ENCODE measurements around the gene MAD1L1. TPM values are rescaled to one million over a fixed set of nuclear protein-coding genes. Genes with fewer than 3 reads are reported as not detected.
"Not testable (repeated sequence)": the region's sequence is repeated elsewhere in the genome, so short reads cannot be mapped to it uniquely, and the experiment has no call there.

Gene MAD1L1
- total RNA-seq, 2 donors from 2014 or later, result 51.2 to 63.8 TPM

DNA sequence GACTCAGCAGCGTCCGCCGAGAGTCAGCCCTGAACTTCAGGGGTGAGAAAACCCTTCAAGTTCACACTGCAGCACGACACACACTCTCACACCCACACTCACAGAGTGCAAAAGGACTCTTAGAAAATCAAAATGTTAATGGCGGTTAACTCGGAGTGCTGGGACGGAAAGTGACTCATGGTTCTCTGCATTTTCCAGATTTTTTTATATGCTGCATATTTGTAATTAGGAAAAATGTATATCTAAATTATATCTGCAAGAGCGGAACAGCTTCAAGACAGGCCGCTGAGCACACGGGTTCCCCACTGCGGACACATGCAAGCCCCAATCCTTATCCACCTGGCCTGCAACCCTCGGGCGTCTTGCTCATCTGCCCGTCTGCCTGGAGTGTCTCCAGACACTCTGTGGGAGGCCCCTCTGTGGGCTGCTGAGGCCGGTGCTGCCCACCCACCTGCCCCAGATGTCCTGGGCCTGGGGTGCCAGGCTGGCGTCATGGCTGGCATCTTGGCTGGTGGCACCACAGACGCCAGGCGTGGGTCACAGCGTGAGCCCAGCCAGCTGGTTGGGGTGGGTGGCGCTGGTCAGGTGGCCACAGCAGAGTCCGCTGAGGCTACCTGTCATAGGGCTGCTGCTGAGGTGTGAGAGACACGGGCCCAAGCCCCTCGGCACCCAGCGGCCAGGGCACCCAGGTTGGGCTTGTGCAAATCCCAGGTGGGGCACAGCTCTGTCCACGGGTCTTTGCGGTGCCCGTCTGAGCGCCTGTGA is 407.7 kb downstream of the MAD1L1 start:
- not testable (repeated sequence) for H3K27ac Mint-ChIP-seq; DNase-seq; H3K27me3 Mint-ChIP-seq (ENCODE audit: low read depth); H3K9me3 Mint-ChIP-seq
- peak; percentile 80 to 86 for ATAC-seq (replicated peaks in 1 of 2)
- Mint-ChIP-seq H3K4me3 (peak overlapping the region; percentile 27 to 29), H3K36me3 (ENCODE audit: insufficient read depth in 2 of 2) (peaks cover 9 to 12% of the 10 kb centered on the region in 2 donors), H3K4me1 (ENCODE audit: low read depth) (peaks cover 19% of the 10 kb centered on the region)

DNA sequence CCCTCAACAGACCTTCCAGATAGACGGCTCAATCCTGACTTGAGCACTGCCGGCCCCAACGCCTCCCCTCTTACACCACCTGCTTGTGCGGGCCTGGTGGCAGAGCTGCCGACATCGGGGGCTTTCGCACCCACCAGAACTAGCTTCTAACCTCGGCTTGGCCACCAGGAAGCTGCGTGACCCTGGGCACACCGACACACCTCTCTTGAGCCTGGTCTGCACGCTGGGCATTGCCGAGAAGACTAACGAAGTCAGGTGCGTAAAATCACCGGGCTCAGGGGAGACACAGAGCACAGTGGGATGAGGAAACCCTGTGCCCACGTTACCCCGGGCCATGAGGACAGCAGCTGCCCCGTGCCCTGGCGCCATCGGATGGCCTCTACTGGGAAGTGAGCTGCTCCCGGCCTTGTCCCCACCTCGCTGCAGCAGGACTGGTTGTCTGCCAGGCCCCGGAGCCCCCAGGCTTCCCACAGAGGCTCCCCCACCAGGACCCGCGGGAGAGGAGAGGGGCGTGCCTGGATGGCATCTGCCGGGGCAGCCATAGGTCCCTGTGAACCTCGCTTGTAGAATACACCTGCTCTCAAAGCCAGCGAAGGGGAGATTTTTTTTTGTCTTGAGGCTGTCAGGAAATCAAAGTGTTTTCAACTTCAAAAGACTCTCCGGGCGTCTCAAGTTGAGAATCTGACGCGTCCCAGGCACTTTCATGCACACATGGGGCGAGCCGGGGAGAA is 408.4 kb downstream of the MAD1L1 start:
- not testable (repeated sequence) for H3K27ac Mint-ChIP-seq; H3K27me3 Mint-ChIP-seq (ENCODE audit: low read depth); H3K9me3 Mint-ChIP-seq; H3K36me3 Mint-ChIP-seq (ENCODE audit: insufficient read depth in 2 of 2)
- Mint-ChIP-seq H3K4me1 (ENCODE audit: low read depth) (peaks cover 27% of the 10 kb centered on the region), H3K4me3 (peak overlapping the region; percentile 29 to 40)
- ATAC-seq (replicated peaks in 1 of 2), result peak; percentile 5 to 10
- DNase-seq, result peak; percentile 23 to 38

- Mint-ChIP-seq H3K9me3 (peaks cover 0 to under 1% of the 10 kb centered on the region in 2 donors), H3K4me3 (peak overlapping the region in 1 of 2 donors; percentile 40), H3K27ac (no peak overlapping the region), H3K4me1 (ENCODE audit: low read depth) (peaks cover 31% of the 10 kb centered on the region), H3K36me3 (ENCODE audit: insufficient read depth in 2 of 2) (peaks cover under 1 to 3% of the 10 kb centered on the region in 2 donors), H3K27me3 (ENCODE audit: low read depth) (no peaks in the 10 kb centered on the region)
- ATAC-seq (replicated peaks in 1 of 2) (no peak), DNase-seq (no peak)
These were observed 409.2 kb downstream of the MAD1L1 start for GRCh38 chr7:1823376-1824150.

GRCh38 chr7:1819259-1819841 is 413.4 kb downstream of the MAD1L1 start:
- DNase-seq (peak in 1 of 2 donors; percentile 19), ATAC-seq (replicated peaks in 1 of 2) (peak; percentile 47 to 54)
- Mint-ChIP-seq H3K4me1 (ENCODE audit: low read depth) (peaks cover 29% of the 10 kb centered on the region), H3K36me3 (ENCODE audit: insufficient read depth in 2 of 2) (no peaks in the 10 kb centered on the region), H3K27me3 (ENCODE audit: low read depth) (no peaks in the 10 kb centered on the region), H3K4me3 (peak overlapping the region; percentile 6 to 53), H3K9me3 (no peaks in the 10 kb centered on the region), H3K27ac (peak overlapping the region; percentile 8)

GRCh38 chr7:1818575-1819258 is 414.0 kb downstream of the MAD1L1 start:
- no peaks in the 10 kb centered on the region for H3K36me3 Mint-ChIP-seq (ENCODE audit: insufficient read depth in 2 of 2)
- H3K27ac Mint-ChIP-seq, result peak overlapping the region; percentile 8
- peak overlapping the region; percentile 6 to 53 for H3K4me3 Mint-ChIP-seq
- H3K4me1 Mint-ChIP-seq (ENCODE audit: low read depth), result peaks cover 23% of the 10 kb centered on the region
- no peak for ATAC-seq (replicated peaks in 1 of 2)
- no peak for DNase-seq
- H3K27me3 Mint-ChIP-seq (ENCODE audit: low read depth), result no peaks in the 10 kb centered on the region
- no peaks in the 10 kb centered on the region for H3K9me3 Mint-ChIP-seq

- Mint-ChIP-seq H3K4me3 (no peak overlapping the region), H3K9me3 (no peaks in the 10 kb centered on the region), H3K4me1 (ENCODE audit: low read depth) (peaks cover 21% of the 10 kb centered on the region), H3K27ac (no peak overlapping the region), H3K27me3 (ENCODE audit: low read depth) (no peaks in the 10 kb centered on the region), H3K36me3 (ENCODE audit: insufficient read depth in 2 of 2) (no peaks in the 10 kb centered on the region)
- no peak for DNase-seq
- ATAC-seq (replicated peaks in 1 of 2), result no peak
These were observed 415.6 kb downstream of the MAD1L1 start for GRCh38 chr7:1817061-1817712.

- not testable (repeated sequence) for ATAC-seq (replicated peaks in 1 of 2); H3K27ac Mint-ChIP-seq; H3K4me3 Mint-ChIP-seq; H3K36me3 Mint-ChIP-seq (ENCODE audit: insufficient read depth in 2 of 2); H3K9me3 Mint-ChIP-seq; DNase-seq; H3K27me3 Mint-ChIP-seq (ENCODE audit: low read depth)
- peaks cover 21% of the 10 kb centered on the region for H3K4me1 Mint-ChIP-seq (ENCODE audit: low read depth)
These were observed 416.3 kb downstream of the MAD1L1 start for GRCh38 chr7:1816451-1816850.

DNA sequence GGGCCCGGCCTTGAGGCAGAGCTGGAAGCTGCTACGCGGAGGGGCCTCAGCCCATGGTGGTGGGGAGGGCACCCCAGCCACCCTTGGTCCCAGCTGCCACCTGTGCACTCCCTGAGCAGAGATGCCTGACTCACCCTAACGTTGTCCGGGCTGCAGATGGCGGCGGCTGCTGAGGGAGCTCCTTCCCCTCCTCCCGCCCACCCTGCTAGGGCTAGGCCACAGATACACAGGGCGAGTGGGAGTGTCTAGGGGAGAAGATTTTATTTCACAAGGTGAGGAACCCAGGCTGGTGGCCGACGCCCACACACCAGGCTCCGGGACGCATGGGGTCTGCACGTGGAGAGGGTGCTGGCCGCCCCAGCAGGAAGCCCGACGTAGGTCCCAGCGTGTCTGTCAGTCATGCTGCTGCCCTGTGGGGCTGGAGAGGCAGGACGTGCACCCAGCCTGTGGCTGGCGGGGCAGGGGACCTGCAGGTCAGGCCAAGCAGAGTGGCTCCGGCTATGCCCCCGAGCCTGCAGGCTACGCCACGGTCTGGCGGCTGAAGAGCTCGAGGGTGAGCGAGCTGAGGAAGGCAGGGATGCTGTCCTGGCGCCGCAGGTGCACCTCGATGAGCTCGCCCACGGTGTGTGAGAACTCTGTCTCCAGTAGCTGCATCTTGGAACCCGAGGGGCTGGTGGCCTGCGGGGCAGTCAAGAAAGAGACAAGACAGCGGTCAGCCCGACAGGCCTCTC is 417.0 kb downstream of the MAD1L1 start:
- not testable (repeated sequence) for H3K9me3 Mint-ChIP-seq; H3K4me3 Mint-ChIP-seq; DNase-seq; H3K27ac Mint-ChIP-seq; ATAC-seq (replicated peaks in 1 of 2); H3K36me3 Mint-ChIP-seq (ENCODE audit: insufficient read depth in 2 of 2); H3K27me3 Mint-ChIP-seq (ENCODE audit: low read depth)
- H3K4me1 Mint-ChIP-seq (ENCODE audit: low read depth), result peaks cover 21% of the 10 kb centered on the region

DNA sequence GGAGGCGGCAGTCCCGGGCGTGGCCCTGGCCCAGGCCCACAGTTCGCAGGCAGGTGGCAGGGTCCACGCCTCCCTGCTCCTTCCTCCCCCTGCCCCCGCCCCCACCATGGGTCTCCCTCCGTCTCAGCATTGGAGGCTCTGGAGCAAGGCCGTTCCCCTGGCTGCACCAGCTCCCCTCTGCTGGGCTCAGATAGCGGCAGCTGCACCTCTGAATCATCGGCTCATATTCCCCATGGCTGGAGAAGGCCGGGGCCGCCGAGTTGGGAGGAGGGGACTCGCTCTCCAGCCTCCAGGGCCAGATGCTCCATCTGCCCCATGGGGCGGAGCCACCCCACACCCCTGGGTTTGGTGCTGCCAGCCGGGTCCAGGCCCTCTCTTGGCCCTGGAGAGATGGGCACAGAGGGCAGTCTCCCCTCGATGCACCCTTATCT is 417.7 kb downstream of the MAD1L1 start:
- Mint-ChIP-seq H3K4me1 (ENCODE audit: low read depth) (peaks cover 20% of the 10 kb centered on the region), H3K36me3 (ENCODE audit: insufficient read depth in 2 of 2) (no peaks in the 10 kb centered on the region), H3K27me3 (ENCODE audit: low read depth) (no peaks in the 10 kb centered on the region), H3K4me3 (no peak overlapping the region), H3K9me3 (no peaks in the 10 kb centered on the region), H3K27ac (no peak overlapping the region)
- DNase-seq (no peak), ATAC-seq (replicated peaks in 1 of 2) (no peak)

- no peak overlapping the region for H3K4me3 Mint-ChIP-seq
- no peaks in the 10 kb centered on the region for H3K36me3 Mint-ChIP-seq (ENCODE audit: insufficient read depth in 2 of 2)
- DNase-seq (no peak), ATAC-seq (replicated peaks in 1 of 2) (no peak)
- H3K27ac Mint-ChIP-seq, result no peak overlapping the region
- no peaks in the 10 kb centered on the region for H3K9me3 Mint-ChIP-seq
- H3K27me3 Mint-ChIP-seq (ENCODE audit: low read depth), result no peaks in the 10 kb centered on the region
- peaks cover 12% of the 10 kb centered on the region for H3K4me1 Mint-ChIP-seq (ENCODE audit: low read depth)
These were observed 418.5 kb downstream of the MAD1L1 start for GRCh38 chr7:1814089-1814811.

DNA sequence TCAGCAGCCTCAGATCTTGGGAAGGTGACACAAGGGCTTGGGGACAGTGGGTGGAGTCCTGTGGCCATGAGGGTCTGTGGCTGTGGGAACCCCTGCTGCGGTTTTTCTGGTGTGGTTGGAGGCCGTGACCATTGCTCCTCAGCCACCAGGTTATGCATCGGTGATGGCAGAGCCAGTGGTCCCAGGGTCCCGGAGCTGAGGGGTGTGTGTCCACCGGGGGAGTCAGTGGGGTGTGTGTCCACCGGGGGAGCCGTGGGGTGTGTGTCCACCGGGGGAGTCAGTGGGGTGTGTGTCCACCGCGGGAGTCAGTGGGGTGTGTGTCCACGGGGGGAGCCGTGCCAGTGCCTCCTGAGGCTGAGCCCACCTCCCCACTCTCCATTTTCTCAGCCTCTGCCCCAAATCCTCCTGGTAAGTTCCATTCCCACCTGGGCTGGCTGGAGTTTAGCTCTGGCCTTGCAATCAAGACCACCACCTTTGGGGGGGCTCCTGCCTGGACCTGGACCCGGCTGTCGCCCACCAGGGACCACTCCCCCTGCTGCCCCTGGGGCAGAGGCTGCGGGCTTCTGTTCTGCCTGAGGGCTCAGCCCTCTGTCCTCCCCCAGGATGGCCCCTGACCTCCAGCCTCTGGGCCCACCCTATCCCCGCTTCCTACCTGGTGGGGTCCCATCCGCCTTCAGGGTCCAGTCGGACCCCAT is 419.2 kb downstream of the MAD1L1 start:
- Mint-ChIP-seq H3K27me3 (ENCODE audit: low read depth) (no peaks in the 10 kb centered on the region), H3K9me3 (no peaks in the 10 kb centered on the region), H3K27ac (no peak overlapping the region), H3K36me3 (ENCODE audit: insufficient read depth in 2 of 2) (no peaks in the 10 kb centered on the region), H3K4me1 (ENCODE audit: low read depth) (peaks cover 5% of the 10 kb centered on the region), H3K4me3 (no peak overlapping the region)
- no peak for DNase-seq
- no peak for ATAC-seq (replicated peaks in 1 of 2)

Data from activated T-cell treated with anti-CD3 and anti-CD28 coated beads, Interleukin-2, amount 50 U/mL, for 72 hours (primary cell).